SK-MEL-5 (cell line): Measurements from ENCODE around the gene ABCA8. TPM values are rescaled to one million over a fixed set of nuclear protein-coding genes. Genes with fewer than 3 reads are reported as not detected.
A peak's percentile ranks its signal among the peaks of the same experiment; 100 is the strongest.
"Not testable (repeated sequence)": the region's sequence is repeated elsewhere in the genome, so short reads cannot be mapped to it uniquely, and the experiment has no call there.

Experiments
- DNase-seq: peaks from one replicate; pipeline ENCODE4 v3.0.0-alpha.2; 2016; ENCODE audit warnings: low read depth, low spot score
- in situ Hi-C: cut with HindIII; loops from 2 replicates; pipeline ENCODE4 v1.10.0; 2016; ENCODE audit warnings: low sequenced_read_pairs, high pct_unique_total_duplicates, low pct_unique_long_range_greater_than_20kb
- total RNA-seq: library from RNA; depleted of rRNA; stranded (reverse); fragments of >200 nt; shearing (Covaris generic); gene quantifications from 2 replicates; pipeline ENCODE4 v1.2.3, GENCODE V29; 2014

ABCA8 gene
- total RNA-seq, 1 experiment from 2014 or later = 33.8 TPM

DNA sequence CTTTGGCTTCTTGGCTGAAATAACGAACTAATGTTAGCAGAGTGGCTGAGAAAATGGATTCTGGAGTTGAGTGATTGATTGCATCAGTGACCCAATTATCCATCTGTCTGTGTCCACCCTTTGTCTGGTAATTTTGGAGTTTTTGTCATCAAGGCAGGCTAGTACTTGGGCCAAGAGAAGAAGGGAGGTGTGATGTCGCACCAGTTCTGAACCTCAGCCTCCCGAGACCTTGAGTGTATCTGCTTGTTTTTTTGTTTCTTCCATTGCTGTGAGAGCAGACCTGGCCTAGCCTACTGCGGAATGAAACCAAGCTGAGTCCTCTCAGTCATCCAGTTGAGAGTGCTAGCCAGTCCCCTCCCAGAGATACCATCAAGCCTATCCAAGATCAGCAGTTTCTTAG is 4.5 kb downstream of the ABCA8 start:
- in situ Hi-C loops = no loop called here
- no peak for DNase-seq

DNA sequence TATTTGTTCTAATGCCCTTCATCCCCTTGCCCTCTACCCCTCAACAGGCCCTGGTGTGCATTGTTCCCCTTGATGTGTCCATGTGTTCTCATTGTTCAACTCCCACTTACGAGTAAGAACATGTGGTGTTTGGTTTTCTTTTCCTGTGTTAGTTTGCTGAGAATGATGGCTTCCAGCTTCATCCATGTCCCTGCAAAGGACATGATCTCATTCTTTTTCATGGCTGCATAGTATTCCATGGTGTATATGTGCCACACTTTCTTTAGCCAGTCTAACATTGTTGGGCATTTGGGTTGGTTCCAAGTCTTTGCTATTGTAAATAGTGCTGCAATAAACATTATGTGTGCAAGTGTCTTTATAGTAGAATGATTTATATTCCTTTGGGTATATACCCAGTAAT is 7.3 kb downstream of the ABCA8 start:
- in situ Hi-C loops, DNase-seq: not testable (repeated sequence)

DNA sequence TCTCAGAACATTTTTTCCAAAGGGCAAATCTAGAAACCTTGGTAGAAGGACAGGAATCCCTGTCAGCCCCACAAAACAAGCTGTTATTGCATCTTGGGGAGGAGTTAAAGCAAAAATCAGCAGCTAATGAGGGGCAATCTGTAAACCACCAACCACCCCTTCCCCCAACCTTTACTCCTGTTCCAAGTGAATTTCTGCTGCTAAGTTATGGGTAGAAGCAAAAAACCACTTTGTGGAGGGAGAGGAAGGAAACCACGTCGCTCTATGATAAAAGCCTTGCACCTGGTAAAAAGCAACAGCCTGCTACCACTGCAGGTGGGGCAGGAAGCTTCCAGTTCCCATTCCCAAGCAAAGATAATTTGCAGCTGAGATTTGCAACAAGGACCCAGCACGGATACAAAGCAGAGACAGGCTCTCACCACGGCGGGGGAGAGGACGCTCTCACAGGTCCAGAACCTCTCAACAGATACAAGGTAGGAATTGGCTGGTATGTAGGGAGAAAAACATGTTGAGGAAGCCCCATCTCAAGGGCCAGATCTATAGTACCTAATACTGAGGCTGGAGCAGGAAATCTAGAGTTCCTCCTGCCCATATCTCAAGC is 10.7 kb downstream of the ABCA8 start:
- DNase-seq = no peak
- in situ Hi-C loops = no loop called here

DNA sequence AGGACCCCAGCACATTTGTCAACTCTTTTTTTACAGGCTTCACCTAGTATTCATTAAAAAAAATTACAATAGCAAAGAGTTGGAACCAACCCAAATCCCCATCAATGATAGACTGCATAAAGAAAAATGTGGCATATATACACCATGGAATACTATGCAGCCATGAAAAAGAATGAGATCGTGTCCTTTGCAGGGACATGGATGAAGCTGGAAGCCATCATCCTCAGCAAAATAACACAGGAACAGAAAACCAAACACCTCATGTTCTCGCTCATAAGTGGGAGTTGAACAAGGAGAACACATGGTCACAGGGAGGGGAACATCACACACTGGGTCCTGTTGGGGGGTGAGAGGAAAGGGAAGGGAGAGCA is 11.4 kb downstream of the ABCA8 start:
- DNase-seq, in situ Hi-C loops: not testable (repeated sequence)

DNA sequence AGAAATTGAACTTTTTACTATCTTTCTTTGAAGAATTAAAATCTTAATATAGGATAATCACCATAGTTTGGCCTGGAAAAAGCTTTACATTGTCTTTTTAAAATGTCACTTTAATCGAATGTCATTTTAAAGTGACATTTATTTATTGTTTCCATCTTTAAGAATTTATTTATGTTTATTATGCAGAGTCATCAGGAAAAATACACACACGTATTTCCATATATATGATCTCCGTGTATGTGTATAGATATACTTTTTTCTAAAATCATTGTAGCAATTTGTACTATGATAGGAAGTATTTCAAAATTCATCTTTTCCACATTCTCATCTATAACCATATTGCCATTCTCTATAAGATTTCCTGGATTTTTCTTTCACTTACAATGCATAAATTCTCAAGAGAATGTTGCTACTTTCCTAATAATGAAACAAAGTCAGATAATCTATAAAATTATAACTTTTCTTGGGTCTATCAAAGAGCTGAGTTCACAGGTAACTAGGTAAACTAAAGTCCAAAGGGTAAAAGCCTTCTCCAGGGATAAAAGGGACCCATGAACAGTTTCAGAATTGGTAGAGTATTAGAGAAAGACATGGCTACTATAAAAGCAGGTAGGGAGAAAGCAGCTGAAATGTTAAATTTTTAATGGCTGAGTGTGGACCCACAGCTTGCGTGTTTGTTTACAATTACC is 11.9 kb downstream of the ABCA8 start:
- no peak for DNase-seq
- in situ Hi-C loops = no loop called here

DNA sequence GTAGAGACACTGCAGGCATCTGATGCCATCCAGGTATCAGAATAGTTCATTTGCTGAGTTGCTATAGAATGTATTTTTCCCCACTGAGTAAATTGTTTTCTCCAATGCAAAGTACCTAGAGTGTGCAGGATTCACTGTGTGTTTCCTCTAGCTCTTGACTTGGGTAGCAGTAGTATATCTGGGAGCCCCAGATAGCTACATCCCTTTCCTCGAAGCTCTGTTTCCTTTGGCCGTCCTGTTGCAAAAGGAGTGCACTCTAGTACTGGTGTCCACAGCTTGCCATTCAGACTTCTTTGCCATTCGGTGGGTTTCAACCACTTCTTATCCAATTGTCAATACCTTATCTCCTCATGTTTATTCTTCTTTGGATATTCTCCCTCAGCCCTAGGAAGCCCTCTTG is 12.8 kb downstream of the ABCA8 start:
- no peak for DNase-seq
- in situ Hi-C loops = no loop called here

DNA sequence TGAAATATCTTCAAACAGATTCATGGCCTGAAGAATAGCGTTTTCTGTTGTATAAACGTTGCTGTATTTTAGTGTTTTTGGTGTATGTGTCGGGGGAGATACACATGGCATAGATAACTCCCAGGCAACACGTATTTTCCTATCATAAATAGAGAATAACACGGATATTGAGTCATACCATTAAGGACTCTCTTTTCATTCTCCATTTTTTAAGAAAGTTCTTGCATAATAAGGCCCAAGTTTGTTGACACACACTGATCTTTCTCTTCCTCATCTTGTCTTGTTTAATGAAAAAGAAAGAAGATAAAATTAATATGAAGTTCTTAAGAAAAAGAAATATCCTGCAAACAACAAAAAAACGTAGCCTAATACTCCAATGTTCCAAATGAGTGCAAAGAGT is 13.4 kb downstream of the ABCA8 start:
- DNase-seq = no peak
- in situ Hi-C loops = no loop called here

- DNase-seq = no peak
Observed at GRCh38 chr17:68939195-68939594, 16.0 kb downstream of the ABCA8 start.

DNA sequence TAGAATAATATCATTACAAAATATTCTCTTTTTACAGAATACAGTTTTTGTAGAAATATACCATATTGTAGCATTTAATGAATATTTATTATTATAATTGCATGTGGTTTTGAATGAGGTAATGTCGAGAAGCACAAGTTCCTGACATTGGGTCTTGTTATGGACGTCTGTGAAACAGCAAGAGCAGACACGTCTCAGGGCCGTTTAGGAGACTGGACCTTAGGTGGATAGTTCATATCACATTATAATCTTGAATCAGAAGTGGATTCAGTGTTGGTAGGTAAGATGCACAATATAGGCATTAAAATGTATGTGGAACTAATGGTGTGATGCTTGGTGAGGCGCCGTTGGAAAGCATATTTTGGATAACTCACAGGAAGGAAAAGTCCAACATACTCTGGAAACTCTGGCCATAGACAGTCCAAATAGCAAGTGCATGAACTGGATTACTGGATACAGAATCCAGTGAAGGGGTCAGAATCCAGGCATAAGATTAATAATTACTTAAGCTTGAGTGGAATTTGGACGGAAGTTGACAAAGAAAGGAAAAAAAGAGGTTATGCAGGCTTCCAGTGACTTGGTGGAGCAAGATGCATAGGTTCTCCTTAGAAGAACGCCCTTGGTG is 17.2 kb downstream of the ABCA8 start:
- in situ Hi-C loops = no loop called here
- DNase-seq = no peak

More at GRCh38 chr17:68939195-68939594, 16.0 kb downstream of the ABCA8 start:
- in situ Hi-C loops = no loop called here

DNA sequence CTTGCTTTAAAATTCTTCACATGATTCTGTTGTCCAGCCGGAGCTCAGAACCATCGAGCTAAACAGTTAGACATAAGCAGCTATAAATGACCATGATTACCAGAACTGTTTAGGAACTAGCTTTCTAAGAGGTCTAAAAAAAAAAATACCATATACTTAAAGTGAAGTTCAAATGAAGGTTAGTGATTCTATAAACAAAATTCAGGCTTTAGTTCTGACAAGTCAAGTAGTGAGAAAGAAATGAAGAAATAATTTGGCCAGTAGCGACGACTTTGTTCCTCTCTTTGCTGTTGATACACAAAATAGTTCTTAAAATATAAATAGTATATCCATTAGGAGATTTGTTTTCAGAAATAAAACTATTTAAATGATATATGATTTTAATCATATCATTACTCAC is 27.7 kb downstream of the ABCA8 start:
- no peak for DNase-seq
- in situ Hi-C loops = no loop called here

DNA sequence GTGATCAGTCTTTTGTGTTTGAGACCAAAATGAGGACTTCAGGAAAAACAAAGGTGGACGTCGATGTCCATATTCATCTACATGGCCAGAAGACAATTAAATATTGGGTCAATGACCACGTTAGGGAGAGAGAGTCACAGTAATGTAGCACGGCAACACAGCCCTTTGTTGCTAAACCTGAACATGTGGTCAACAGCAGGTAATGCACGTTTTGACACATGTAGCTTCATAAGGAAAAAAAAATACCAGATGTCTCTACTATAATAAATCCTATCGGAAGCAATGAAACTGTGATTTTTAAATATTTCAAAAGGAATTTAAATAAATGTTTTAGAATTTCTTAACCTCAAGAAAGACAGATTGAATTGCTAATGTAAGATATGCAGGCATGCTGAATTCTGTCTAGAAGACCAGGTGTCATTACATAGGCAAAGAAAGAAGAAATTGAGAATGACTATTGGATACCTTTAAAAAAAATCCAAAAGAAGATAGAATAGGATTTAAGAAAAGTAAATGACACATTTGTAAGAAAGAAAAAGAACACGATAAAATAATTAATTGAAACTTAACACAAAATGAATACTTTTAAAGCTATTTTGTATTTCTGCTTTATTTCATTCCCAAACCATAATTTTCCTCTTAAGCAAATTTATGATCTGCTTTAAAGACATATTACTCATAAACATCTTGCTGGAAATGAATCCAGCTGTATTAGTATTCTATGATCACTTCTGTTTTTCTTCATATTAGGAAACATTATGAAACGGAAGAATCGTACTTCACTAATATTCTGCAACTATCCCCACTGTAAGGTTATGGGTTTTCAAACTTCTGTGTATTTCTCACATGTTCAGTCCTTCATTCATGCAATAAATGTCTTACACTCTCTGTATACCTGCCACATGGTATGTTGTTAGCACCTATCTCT is 30.1 kb downstream of the ABCA8 start:
- DNase-seq = no peak
- in situ Hi-C loops = loop anchor here (25.0 kb wide), 2 partner anchors 138 to 312 kb away; partner anchors contain the start of gene ABCA10

DNA sequence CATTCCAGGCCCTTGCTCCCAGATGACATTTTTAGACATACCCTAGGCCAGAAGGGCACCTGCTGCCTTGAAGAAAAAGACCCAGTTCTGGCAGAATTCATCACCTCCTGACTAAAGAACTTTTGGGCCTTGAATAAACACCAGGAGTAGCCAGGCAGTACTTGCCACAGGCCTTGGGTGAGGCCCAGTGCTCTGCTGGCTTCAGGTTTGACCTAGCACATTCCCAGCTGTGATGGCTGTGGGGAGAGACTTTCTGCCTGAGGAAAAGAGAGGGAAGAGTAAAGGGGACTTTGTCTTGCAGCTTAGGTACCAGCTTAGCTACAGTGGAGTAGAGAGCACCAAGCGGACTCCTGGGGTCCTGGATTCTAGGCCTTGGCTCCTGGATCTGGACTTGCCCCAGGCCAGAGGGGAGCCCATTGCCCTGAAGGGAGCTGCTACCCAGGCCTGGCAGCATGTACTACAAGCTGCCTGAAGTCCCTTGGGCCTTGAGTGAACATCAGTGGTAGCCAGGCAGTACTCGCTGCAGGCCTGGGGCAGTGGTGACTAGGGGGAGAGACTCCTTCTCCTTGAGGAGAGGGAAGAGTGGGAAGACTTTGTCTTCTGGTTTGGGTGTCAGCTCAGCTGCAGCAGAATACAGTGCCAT is 44.3 kb downstream of the ABCA8 start:
- in situ Hi-C loops = loop anchor here (25.0 kb wide), 2 partner anchors 124 to 326 kb away; partner anchors contain the start of gene ABCA10

DNA sequence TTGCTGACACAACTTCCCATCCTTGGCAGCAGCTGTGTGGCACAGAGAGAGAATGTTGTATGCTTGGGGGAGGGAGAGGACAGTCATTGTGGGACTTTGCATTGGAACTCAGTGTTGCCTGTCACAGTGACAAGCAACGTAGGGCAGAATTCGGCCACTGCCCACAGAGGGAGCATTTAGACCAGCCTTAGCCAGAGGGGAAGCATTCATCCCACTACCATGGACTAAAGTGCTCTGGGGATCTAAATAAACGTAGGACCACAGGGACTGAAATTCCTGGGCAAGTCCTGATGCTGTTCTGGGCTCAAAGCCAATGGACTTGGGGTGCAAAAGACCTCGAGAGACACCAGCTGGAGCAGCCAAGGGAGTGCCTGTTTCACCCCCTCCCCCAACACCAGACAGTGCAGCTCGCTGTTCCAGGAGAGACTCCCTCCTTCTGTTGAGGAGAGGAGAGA is 44.9 kb downstream of the ABCA8 start:
- DNase-seq = peak; percentile 47
- in situ Hi-C loops = loop anchor here (25.0 kb wide), 2 partner anchors 123 to 327 kb away; partner anchors contain the start of gene ABCA10

More for the DNA sequence above, 44.3 kb downstream of the ABCA8 start:
- DNase-seq = no peak

GRCh38 chr17:68909066-68909465 is 46.1 kb downstream of the ABCA8 start:
- in situ Hi-C loops = loop anchor here (25.0 kb wide), 2 partner anchors 122 to 328 kb away; partner anchors contain the start of gene ABCA10
- DNase-seq = peak; percentile 83

- DNase-seq = no peak
- in situ Hi-C loops = loop anchor here (25.0 kb wide), 2 partner anchors 121 to 329 kb away; partner anchors contain the start of gene ABCA10
Observed at GRCh38 chr17:68908045-68908444, 47.1 kb downstream of the ABCA8 start.

DNA sequence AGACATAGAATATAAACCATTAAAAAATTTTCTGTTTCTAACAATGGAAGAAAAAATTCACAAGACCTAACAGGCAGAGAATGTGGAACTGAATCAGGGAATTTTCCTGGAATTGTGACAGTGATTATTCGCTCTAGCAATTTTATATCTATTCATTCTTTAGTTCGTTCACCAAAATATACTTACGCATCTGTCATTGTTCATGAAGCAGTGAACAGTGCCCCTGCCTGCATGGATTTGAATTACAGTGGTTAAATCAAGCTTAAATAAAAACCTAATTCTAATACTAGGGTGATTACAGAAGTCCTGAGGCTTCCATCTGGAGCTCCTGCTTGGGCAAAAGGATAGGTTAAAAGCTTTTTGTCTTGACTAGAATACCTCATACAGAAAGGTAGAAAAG is 48.6 kb downstream of the ABCA8 start:
- in situ Hi-C loops = loop anchor here (25.0 kb wide), 2 partner anchors 119 to 331 kb away; partner anchors contain the start of gene ABCA10
- peak; percentile 73 for DNase-seq

GRCh38 chr17:68903286-68903685 is 51.9 kb downstream of the ABCA8 start:
- no peak for DNase-seq
- in situ Hi-C loops = loop anchor here (25.0 kb wide), 2 partner anchors 116 to 334 kb away; partner anchors contain the start of gene ABCA10
